OCI-LY7 (cell line): ENCODE data around the gene MYOM3. TPM values are rescaled to one million over a fixed set of nuclear protein-coding genes. Genes with fewer than 3 reads are reported as not detected.

Experiments
- BruUV-seq: library from RNA; stranded (reverse); fragments of 400-500 nt; replicated peaks from 2 replicates; lab custom pipeline; 2021; lab: Mats Ljungman, UMichigan
- CTCF ChIA-PET: fragments of 300-600 bp; sonication (Branson Sonifier 250); formaldehyde crosslinking; loops from one replicate; lab custom pipeline; 2022; ENCODE audit warnings: antibody characterized with exemption; ENCODE audit not compliant: unreplicated experiment; lab: Charles Lee
- POLR2A ChIA-PET: fragments of 300-600 bp; sonication (Branson Sonifier 250); formaldehyde crosslinking; loops from one replicate; lab custom pipeline; 2022; ENCODE audit warnings: antibody characterized with exemption; lab: Charles Lee
- DNase-seq: peaks from one replicate; pipeline ENCODE4 v3.0.0-alpha.2; 2015; ENCODE audit warnings: low spot score
- H2AFZ ChIP-seq: fragments of 200-600 bp; sonication (generic), shearing (Covaris generic); 2 replicates; pipeline ENCODE4 v1.6.1; 2014; ENCODE audit warnings: mild to moderate bottlenecking, antibody characterized with exemption, low read length, moderate library complexity
- H3K27ac ChIP-seq: fragments of 200-600 bp; sonication (generic); 2 replicates; pipeline ENCODE4 v1.5.1; 2014; ENCODE audit warnings: mixed run types, low read depth, mild to moderate bottlenecking, moderate library complexity, low read length, inconsistent platforms; ENCODE audit not compliant: poor library complexity, severe bottlenecking
- H3K36me3 ChIP-seq: fragments of 200-600 bp; sonication (generic); 2 replicates; pipeline ENCODE4 v1.6.1; 2014; ENCODE audit warnings: mild to moderate bottlenecking, antibody characterized with exemption, low read length, moderate library complexity, mixed read lengths; ENCODE audit not compliant: insufficient read depth
- H3K4me1 ChIP-seq: fragments of 200-600 bp; sonication (generic); 2 replicates; pipeline ENCODE4 v1.5.1; 2014; ENCODE audit warnings: mild to moderate bottlenecking, low read length; ENCODE audit not compliant: insufficient read depth, poor library complexity, severe bottlenecking
- H3K4me2 ChIP-seq: fragments of 200-600 bp; sonication (generic); 2 replicates; pipeline ENCODE4 v1.6.1; 2014; ENCODE audit warnings: mild to moderate bottlenecking, low read length
- H3K4me3 ChIP-seq: fragments of 200-600 bp; sonication (generic); 2 replicates; pipeline ENCODE4 v1.5.1; 2014; ENCODE audit warnings: mild to moderate bottlenecking, low read depth, low read length; ENCODE audit not compliant: poor library complexity, severe bottlenecking
- H3K79me2 ChIP-seq: fragments of 200-600 bp; sonication (generic); 2 replicates; pipeline ENCODE4 v1.6.1; 2016; ENCODE audit warnings: low read depth, mild to moderate bottlenecking, low read length, moderate library complexity, mixed read lengths; ENCODE audit not compliant: insufficient read depth
- H3K9me2 ChIP-seq: fragments of 200-600 bp; sonication (generic); 2 replicates; pipeline ENCODE4 v1.6.1; 2016; ENCODE audit warnings: mild to moderate bottlenecking, low read length, mixed read lengths; ENCODE audit not compliant: insufficient read depth
- H3K9me3 ChIP-seq: fragments of 200-600 bp; sonication (generic); 2 replicates; pipeline ENCODE4 v1.6.1; 2014; ENCODE audit warnings: mild to moderate bottlenecking, mixed run types, low read length, mixed read lengths
- H4K20me1 ChIP-seq: fragments of 200-600 bp; sonication (generic); 2 replicates; pipeline ENCODE4 v1.6.1; 2014; ENCODE audit warnings: mild to moderate bottlenecking, antibody characterized with exemption, low read length, moderate library complexity, mixed read lengths; ENCODE audit not compliant: insufficient read depth
- CTCF ChIP-seq: fragments of 200-600 bp; sonication (generic); conservative IDR thresholded peaks from 2 replicates; pipeline ENCODE4 v1.5.1; 2014; ENCODE audit warnings: mild to moderate bottlenecking, antibody characterized with exemption, low read length, moderate library complexity, mixed read lengths
- EZH2phosphoT487 ChIP-seq: fragments of 200-600 bp; sonication (generic); IDR thresholded peaks from 2 replicates; pipeline ENCODE4 v1.6.1; 2018; ENCODE audit warnings: low read depth, borderline replicate concordance, mild to moderate bottlenecking, mixed run types, antibody characterized with exemption, low read length, moderate library complexity, mixed read lengths
- intact Hi-C: fragments of 100-400 bp; cut with micrococcal nuclease; formaldehyde crosslinking; loops from one replicate; pipeline ENCODE4 v1.10.0; 2022; ENCODE audit not compliant: unreplicated experiment
- total RNA-seq, 2 experiments: library from RNA; depleted of rRNA in 1 of 2; stranded (reverse); fragments of >200 nt in 1 of 2; shearing (Covaris generic) in 1 of 2; gene quantifications; 2 replicates each; pipeline ENCODE4 v1.2.3, GENCODE V29; 2014 to 2022

Gene MYOM3
- total RNA-seq, 2 experiments from 2014 or later = not detected

DNA sequence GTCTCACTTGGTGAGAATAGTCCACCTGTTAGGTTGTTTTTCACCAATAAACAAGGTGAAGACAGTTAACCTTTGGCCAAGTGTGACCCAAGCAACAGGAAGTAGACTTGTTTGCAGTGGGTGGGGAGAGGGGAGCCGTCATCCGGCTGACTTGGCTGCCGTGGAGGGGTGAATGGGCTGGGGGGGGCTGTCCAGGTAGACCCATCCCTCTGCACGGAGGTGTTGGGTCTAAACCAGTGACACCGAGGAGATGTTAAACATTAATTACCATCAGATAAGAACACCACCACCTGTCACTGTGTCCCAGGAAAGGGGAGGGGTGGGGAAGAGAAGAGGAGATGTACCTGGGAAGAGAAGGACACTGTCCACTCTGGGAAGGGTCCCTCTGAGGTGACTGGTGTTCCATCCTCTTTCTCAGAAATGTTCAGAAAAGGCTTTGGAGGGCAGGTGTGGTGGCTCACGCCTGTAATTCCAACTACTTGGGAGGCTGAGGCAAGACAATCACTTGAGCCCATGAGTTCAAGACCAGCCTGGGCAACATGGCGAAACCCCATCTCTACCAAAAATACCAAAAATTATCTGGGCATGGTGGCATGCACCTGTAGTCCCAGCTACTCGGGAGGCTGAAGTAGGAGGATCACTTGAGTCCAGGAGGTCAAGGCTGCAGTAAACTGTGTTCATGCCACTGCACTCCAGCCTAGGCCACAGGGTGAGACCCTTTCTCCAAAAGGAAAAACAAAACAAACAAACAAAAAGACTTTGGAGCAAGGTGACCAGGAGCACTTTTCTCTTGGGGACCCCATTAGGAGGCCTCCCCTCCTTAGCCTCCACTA lies 6.7 kb upstream of the MYOM3 start:
- Histone ChIP-seq H3K9me2 (no peaks in the 10 kb centered on the region), H3K79me2 (no peaks in the 10 kb centered on the region), H3K9me3 (no peaks in the 10 kb centered on the region), H4K20me1 (no peaks in the 10 kb centered on the region), H3K36me3 (no peaks in the 10 kb centered on the region), H3K4me1 (no peaks in the 10 kb centered on the region), H2AFZ (no peak overlapping the region), H3K4me3 (no peak overlapping the region), H3K4me2 (no peak overlapping the region), H3K27ac (no peak overlapping the region)
- ChIA-PET POLR2A (no interaction called here), CTCF (no interaction called here)
- DNase-seq = peak; percentile 11
- intact Hi-C loops = no loop called here
- no TSS peak for BruUV-seq
- TF ChIP-seq EZH2phosphoT487 (no peak), CTCF (no peak)

- no peaks in the 10 kb centered on the region for H3K36me3 ChIP-seq
- no peaks in the 10 kb centered on the region for H3K4me1 ChIP-seq
- no peaks in the 10 kb centered on the region for H3K79me2 ChIP-seq
- no peak for DNase-seq
- intact Hi-C loops = no loop called here
- BruUV-seq = no TSS peak
- TF ChIP-seq EZH2phosphoT487 (no peak), CTCF (no peak)
- H3K4me3 ChIP-seq = no peak overlapping the region
- no peaks in the 10 kb centered on the region for H3K9me3 ChIP-seq
- no peak overlapping the region for H2AFZ ChIP-seq
- ChIA-PET CTCF (no interaction called here), POLR2A (no interaction called here)
- no peaks in the 10 kb centered on the region for H4K20me1 ChIP-seq
- no peak overlapping the region for H3K27ac ChIP-seq
- H3K9me2 ChIP-seq = no peaks in the 10 kb centered on the region
- no peak overlapping the region for H3K4me2 ChIP-seq
Observed at GRCh38 chr1:24117722-24118409, 5.9 kb upstream of the MYOM3 start.
